Measurements from ENCODE around the gene LASP1NB.
"Not testable (repeated sequence)": the region's sequence is repeated elsewhere in the genome, so short reads cannot be mapped to it uniquely, and the experiment has no call there.

The LASP1NB gene

DNA sequence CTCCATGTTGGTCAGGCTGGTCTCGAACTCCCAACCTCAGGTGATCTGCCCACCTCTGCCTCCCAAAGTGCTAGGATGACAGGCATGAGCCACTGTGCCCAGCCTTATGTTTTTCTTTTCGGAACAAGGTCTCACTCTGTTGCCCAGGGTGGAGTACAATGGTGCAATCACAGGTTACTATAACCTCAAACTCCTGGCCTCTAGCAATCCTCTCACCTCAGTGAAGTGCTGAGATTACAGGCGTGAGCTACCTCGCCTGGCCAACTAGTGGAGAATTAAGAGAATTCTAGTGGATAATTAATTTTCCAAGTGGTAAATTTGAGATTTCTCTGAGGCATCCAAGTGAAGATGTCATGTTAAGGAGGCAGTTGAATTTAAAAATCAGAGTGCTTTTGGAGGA, 44.7 kb downstream of the LASP1NB start:
- H3K4me3 ChIP-seq (ENCODE audit: low read length, poor library complexity, severe bottlenecking) = no peak overlapping the region

DNA sequence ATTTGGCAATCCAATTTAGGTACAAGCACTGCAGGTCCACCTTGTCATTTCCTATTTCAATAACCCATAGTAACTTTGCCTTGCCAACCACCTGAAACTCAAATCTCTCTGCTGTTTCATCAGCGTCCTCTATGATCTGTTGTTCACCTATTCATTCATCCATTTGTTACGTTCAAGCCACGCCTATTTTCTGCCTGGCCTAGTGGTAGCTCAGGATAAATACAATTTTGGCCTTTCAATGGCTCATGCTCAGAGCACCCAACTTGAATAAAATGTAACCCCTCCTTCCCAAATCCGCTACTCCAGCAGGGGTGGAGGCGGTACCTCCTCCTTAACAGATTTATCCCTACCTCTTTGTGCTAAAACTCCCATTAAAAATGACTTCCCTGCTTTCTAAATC, 45.4 kb downstream of the LASP1NB start:
- no peaks in the 10 kb centered on the region for H3K27me3 ChIP-seq (ENCODE audit: insufficient read depth, low read length, poor library complexity, severe bottlenecking)
- no peak overlapping the region for H3K9ac ChIP-seq (ENCODE audit: low read depth, low read length, poor library complexity, severe bottlenecking)
- no peak overlapping the region for H2AFZ ChIP-seq (ENCODE audit: low read length)
- no peaks in the 10 kb centered on the region for H3K4me1 ChIP-seq (ENCODE audit: insufficient read depth, low read length, poor library complexity, severe bottlenecking)
- no peak overlapping the region for H3K4me2 ChIP-seq (ENCODE audit: low read depth, low read length, poor library complexity, severe bottlenecking)
- H3K36me3 ChIP-seq (ENCODE audit: insufficient read depth, low read length) = no peaks in the 10 kb centered on the region
- no peak overlapping the region for H3K4me3 ChIP-seq (ENCODE audit: low read length, poor library complexity, severe bottlenecking)
- no peaks in the 10 kb centered on the region for H4K20me1 ChIP-seq (ENCODE audit: insufficient read depth, low read length, poor library complexity, severe bottlenecking)
- H3K79me2 ChIP-seq (ENCODE audit: insufficient read depth, low read length) = no peaks in the 10 kb centered on the region
- no peaks in the 10 kb centered on the region for H3K9me3 ChIP-seq (ENCODE audit: insufficient read depth, low read depth, low read length)
- H3F3A ChIP-seq (ENCODE audit: low read depth) = no peaks in the 10 kb centered on the region
- TF ChIP-seq, protein P1, sequence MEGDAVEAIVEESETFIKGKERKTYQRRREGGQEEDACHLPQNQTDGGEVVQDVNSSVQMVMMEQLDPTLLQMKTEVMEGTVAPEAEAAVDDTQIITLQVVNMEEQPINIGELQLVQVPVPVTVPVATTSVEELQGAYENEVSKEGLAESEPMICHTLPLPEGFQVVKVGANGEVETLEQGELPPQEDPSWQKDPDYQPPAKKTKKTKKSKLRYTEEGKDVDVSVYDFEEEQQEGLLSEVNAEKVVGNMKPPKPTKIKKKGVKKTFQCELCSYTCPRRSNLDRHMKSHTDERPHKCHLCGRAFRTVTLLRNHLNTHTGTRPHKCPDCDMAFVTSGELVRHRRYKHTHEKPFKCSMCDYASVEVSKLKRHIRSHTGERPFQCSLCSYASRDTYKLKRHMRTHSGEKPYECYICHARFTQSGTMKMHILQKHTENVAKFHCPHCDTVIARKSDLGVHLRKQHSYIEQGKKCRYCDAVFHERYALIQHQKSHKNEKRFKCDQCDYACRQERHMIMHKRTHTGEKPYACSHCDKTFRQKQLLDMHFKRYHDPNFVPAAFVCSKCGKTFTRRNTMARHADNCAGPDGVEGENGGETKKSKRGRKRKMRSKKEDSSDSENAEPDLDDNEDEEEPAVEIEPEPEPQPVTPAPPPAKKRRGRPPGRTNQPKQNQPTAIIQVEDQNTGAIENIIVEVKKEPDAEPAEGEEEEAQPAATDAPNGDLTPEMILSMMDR (conservative IDR thresholded peaks at IDR 0.05; ENCODE audit: low read length) = no peak
- no peak for TF ChIP-seq EZH2phosphoT487 (IDR thresholded peaks at IDR 0.05; ENCODE audit: borderline replicate concordance)
- H3K9me2 ChIP-seq (replicated peaks; ENCODE audit: low read depth, low read length) = no peaks in the 10 kb centered on the region

More for the DNA sequence above, 44.7 kb downstream of the LASP1NB start:
- no peaks in the 10 kb centered on the region for H3K4me1 ChIP-seq (ENCODE audit: insufficient read depth, low read length, poor library complexity, severe bottlenecking)
- no peak for TF ChIP-seq EZH2phosphoT487 (IDR thresholded peaks at IDR 0.05; ENCODE audit: borderline replicate concordance)
- TF ChIP-seq, protein P1 (conservative IDR thresholded peaks at IDR 0.05; ENCODE audit: low read length) = no peak
- no peaks in the 10 kb centered on the region for H3K9me3 ChIP-seq (ENCODE audit: insufficient read depth, low read depth, low read length)
- H4K20me1 ChIP-seq (ENCODE audit: insufficient read depth, low read length, poor library complexity, severe bottlenecking) = no peaks in the 10 kb centered on the region
- H3K79me2 ChIP-seq (ENCODE audit: insufficient read depth, low read length) = no peaks in the 10 kb centered on the region
- no peaks in the 10 kb centered on the region for H3F3A ChIP-seq (ENCODE audit: low read depth)
- H3K4me2 ChIP-seq (ENCODE audit: low read depth, low read length, poor library complexity, severe bottlenecking) = no peak overlapping the region
- H3K27me3 ChIP-seq (ENCODE audit: insufficient read depth, low read length, poor library complexity, severe bottlenecking) = no peaks in the 10 kb centered on the region
- no peaks in the 10 kb centered on the region for H3K36me3 ChIP-seq (ENCODE audit: insufficient read depth, low read length)
- no peak overlapping the region for H3K9ac ChIP-seq (ENCODE audit: low read depth, low read length, poor library complexity, severe bottlenecking)
- no peak overlapping the region for H2AFZ ChIP-seq (ENCODE audit: low read length)
- no peaks in the 10 kb centered on the region for H3K9me2 ChIP-seq (replicated peaks; ENCODE audit: low read depth, low read length)

DNA sequence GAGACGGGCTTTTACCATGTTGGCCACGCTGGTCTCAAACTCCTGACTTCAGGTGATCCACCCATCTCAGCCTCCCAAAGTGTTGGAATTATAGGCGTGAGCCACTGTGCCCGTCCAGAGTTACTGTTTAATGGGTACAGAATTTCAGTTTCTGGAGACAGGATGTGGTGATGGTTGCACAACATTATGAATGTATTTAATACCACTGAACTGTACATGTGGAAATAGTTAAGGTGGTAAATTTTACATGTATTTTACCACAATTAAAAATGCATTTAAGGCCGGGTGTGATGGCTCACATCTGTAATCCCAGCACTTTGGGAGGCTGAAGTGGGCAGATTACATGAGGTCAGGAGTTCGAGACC, 50.8 kb downstream of the LASP1NB start:
- H3K36me3 ChIP-seq (ENCODE audit: insufficient read depth, low read length); H3K27me3 ChIP-seq (ENCODE audit: insufficient read depth, low read length, poor library complexity, severe bottlenecking); H3K9ac ChIP-seq (ENCODE audit: low read depth, low read length, poor library complexity, severe bottlenecking); H3F3A ChIP-seq (ENCODE audit: low read depth); H3K9me2 ChIP-seq (replicated peaks; ENCODE audit: low read depth, low read length); H3K9me3 ChIP-seq (ENCODE audit: insufficient read depth, low read depth, low read length); H4K20me1 ChIP-seq (ENCODE audit: insufficient read depth, low read length, poor library complexity, severe bottlenecking); H3K4me3 ChIP-seq (ENCODE audit: low read length, poor library complexity, severe bottlenecking); H3K79me2 ChIP-seq (ENCODE audit: insufficient read depth, low read length); H3K4me1 ChIP-seq (ENCODE audit: insufficient read depth, low read length, poor library complexity, severe bottlenecking); H2AFZ ChIP-seq (ENCODE audit: low read length): not testable (repeated sequence)
- H3K4me2 ChIP-seq (ENCODE audit: low read depth, low read length, poor library complexity, severe bottlenecking) = peak overlapping the region; percentile 40

DNA sequence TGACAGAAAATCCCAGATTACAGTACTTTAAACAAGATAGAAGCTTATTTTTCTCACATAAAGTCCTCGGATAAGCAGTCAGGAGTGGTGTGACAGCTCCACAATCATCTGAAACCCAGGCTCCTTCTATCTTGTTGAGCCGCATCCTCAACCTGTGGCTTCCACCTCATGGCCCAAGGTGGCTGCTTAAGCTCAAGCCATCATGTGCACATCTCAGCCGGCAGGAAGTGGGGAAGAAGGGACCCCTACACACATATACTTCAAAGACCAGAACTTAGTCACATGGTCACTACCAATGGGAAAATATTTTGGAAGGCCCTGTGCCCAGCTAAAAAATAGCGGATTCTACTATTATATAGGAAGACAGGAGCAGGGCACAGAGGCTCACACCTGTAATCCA, 52.8 kb downstream of the LASP1NB start:
- peaks cover 2% of the 10 kb centered on the region; the same call in 1 of the 2 replicates for H3F3A ChIP-seq (ENCODE audit: low read depth)
- no peaks in the 10 kb centered on the region for H3K36me3 ChIP-seq (ENCODE audit: insufficient read depth, low read length)
- no peaks in the 10 kb centered on the region for H3K79me2 ChIP-seq (ENCODE audit: insufficient read depth, low read length)
- no peaks in the 10 kb centered on the region for H3K9me2 ChIP-seq (replicated peaks; ENCODE audit: low read depth, low read length)
- no peaks in the 10 kb centered on the region for H4K20me1 ChIP-seq (ENCODE audit: insufficient read depth, low read length, poor library complexity, severe bottlenecking)
- H3K4me3 ChIP-seq (ENCODE audit: low read length, poor library complexity, severe bottlenecking) = no peak overlapping the region
- no peak overlapping the region for H3K4me2 ChIP-seq (ENCODE audit: low read depth, low read length, poor library complexity, severe bottlenecking)
- H3K4me1 ChIP-seq (ENCODE audit: insufficient read depth, low read length, poor library complexity, severe bottlenecking) = peaks cover 4% of the 10 kb centered on the region
- H3K27me3 ChIP-seq (ENCODE audit: insufficient read depth, low read length, poor library complexity, severe bottlenecking) = no peaks in the 10 kb centered on the region
- H3K9ac ChIP-seq (ENCODE audit: low read depth, low read length, poor library complexity, severe bottlenecking) = no peak overlapping the region
- no peaks in the 10 kb centered on the region for H3K9me3 ChIP-seq (ENCODE audit: insufficient read depth, low read depth, low read length)
- no peak for TF ChIP-seq EZH2phosphoT487 (IDR thresholded peaks at IDR 0.05; ENCODE audit: borderline replicate concordance)
- TF ChIP-seq, protein P1 (conservative IDR thresholded peaks at IDR 0.05; ENCODE audit: low read length) = no peak
- H2AFZ ChIP-seq (ENCODE audit: low read length) = no peak overlapping the region

Data from Loucy (cell line).